ENCODE results near the gene RAB3C. TPM values are rescaled to one million over a fixed set of nuclear protein-coding genes. Genes with fewer than 3 reads are reported as not detected.

RAB3C gene
- polyA plus RNA-seq, 10 donors: 0.12 to 0.56 (median 0.25) TPM

- DNase-seq: no peak
Observed at GRCh38 chr5:58825899-58826298, 243.0 kb downstream of the RAB3C start.

- peak in 2 of 3 donors; percentile 35 to 69 for DNase-seq
Observed at GRCh38 chr5:58827463-58827862, 244.6 kb downstream of the RAB3C start.

GRCh38 chr5:58828258-58828657 is 245.4 kb downstream of the RAB3C start:
- DNase-seq: peak in 2 of 3 donors; percentile 29 to 76

GRCh38 chr5:58834242-58835225 is 251.7 kb downstream of the RAB3C start:
- peak in 1 of 3 donors; percentile 34 for DNase-seq

- no peak for DNase-seq
Observed at GRCh38 chr5:58836351-58836750, 253.5 kb downstream of the RAB3C start.

- no peak for DNase-seq
Observed at GRCh38 chr5:58838729-58839128, 255.9 kb downstream of the RAB3C start.

- DNase-seq: no peak
Observed at GRCh38 chr5:58842852-58843251, 260.0 kb downstream of the RAB3C start.

GRCh38 chr5:58844395-58844794 is 261.5 kb downstream of the RAB3C start:
- DNase-seq: no peak

GRCh38 chr5:58847041-58847440 is 264.2 kb downstream of the RAB3C start:
- DNase-seq: no peak

- DNase-seq: peak in 1 of 3 donors; percentile 55
Observed at GRCh38 chr5:58849223-58849622, 266.3 kb downstream of the RAB3C start.

GRCh38 chr5:58849921-58850667 is 267.2 kb downstream of the RAB3C start:
- peak in 2 of 3 donors; percentile 35 to 70 for DNase-seq

GRCh38 chr5:58851153-58851552 is 268.3 kb downstream of the RAB3C start:
- no peak for DNase-seq

GRCh38 chr5:58851571-58851970 is 268.7 kb downstream of the RAB3C start:
- no peak for DNase-seq

GRCh38 chr5:58852566-58852965 is 269.7 kb downstream of the RAB3C start:
- peak in 1 of 3 donors; percentile 24 for DNase-seq

GRCh38 chr5:58854441-58854840 is 271.6 kb downstream of the RAB3C start:
- no peak for DNase-seq

GRCh38 chr5:58855851-58856739 is 273.2 kb downstream of the RAB3C start:
- DNase-seq: no peak

- no peak for DNase-seq
Observed at GRCh38 chr5:58857609-58858008, 274.7 kb downstream of the RAB3C start.

- DNase-seq: no peak
Observed at GRCh38 chr5:58860680-58861079, 277.8 kb downstream of the RAB3C start.

GRCh38 chr5:58868931-58869330 is 286.1 kb downstream of the RAB3C start:
- DNase-seq: no peak

GRCh38 chr5:58871648-58872242 is 288.9 kb downstream of the RAB3C start:
- DNase-seq: no peak

GRCh38 chr5:58872670-58873273 is 289.9 kb downstream of the RAB3C start:
- DNase-seq: no peak
